Measurements from ENCODE around the gene CCM2. TPM values are rescaled to one million over a fixed set of nuclear protein-coding genes. Genes with fewer than 3 reads are reported as not detected.

Gene CCM2
- total and polyA plus RNA-seq, 7 donors = 28.1 to 54.2 (median 34.1) TPM

DNA sequence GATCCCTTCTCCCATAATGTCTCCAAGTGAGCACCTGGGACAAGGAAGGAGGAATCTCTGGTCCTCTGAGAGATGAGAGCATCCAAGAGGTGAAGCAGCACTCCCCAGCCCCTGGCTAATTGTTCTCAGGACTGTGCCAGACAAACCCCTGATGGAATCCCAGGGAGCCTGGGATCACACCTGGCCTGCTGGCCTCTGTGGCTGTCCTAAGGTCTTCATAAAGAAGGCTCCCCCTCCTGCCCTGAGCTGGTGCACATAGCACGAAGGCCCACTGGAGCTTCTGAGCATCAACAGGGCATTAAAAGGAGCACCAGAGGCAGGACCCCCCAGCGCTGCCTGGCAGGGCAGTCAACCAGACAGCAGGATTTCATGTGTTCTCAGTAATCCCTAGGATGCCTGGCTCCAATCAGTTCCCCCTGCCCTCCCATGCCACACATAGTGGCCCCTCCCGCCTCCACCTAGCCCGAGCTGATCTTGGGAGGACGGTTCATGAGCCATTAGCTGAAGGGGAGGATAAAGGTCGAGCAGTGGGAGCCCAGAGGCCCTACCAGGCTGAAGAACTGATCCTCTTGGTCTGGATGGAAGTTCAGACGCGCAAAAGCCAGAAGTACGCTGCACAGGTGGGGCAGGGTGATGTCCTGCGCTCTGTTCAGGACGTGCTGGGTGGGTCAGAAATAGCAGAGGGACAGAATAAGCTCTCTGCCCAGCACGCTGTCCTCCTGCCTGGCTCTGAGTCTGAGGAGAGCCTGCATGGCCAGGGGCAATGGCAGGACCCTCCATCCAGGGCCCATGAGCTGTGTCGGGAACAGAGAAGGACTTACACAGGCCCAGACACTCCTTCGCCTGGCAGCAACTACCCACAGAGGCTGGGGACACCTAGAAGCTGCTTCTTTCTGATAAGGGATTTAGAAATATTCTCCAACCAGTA lies 103.0 kb downstream of the CCM2 start:
- Histone ChIP-seq H3K9me3 (no peaks in the 10 kb centered on the region), H3K27me3 (no peaks in the 10 kb centered on the region), H3K4me3 (no peak overlapping the region), H3K27ac (no peak overlapping the region), H3K36me3 (peaks cover 78 to 100% (median 88%) of the 10 kb centered on the region in 4 donors), H3K4me1 (peaks cover 0 to 16% (median 15%) of the 10 kb centered on the region in 4 donors)
- WGBS, 2 donors = 84 to 87% methylated on average over 14 of the region's 14 CpGs
- peak; percentile 46 for DNase-seq
- TF ChIP-seq, protein P1, sequence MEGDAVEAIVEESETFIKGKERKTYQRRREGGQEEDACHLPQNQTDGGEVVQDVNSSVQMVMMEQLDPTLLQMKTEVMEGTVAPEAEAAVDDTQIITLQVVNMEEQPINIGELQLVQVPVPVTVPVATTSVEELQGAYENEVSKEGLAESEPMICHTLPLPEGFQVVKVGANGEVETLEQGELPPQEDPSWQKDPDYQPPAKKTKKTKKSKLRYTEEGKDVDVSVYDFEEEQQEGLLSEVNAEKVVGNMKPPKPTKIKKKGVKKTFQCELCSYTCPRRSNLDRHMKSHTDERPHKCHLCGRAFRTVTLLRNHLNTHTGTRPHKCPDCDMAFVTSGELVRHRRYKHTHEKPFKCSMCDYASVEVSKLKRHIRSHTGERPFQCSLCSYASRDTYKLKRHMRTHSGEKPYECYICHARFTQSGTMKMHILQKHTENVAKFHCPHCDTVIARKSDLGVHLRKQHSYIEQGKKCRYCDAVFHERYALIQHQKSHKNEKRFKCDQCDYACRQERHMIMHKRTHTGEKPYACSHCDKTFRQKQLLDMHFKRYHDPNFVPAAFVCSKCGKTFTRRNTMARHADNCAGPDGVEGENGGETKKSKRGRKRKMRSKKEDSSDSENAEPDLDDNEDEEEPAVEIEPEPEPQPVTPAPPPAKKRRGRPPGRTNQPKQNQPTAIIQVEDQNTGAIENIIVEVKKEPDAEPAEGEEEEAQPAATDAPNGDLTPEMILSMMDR (IDR thresholded peaks at IDR 0.05) = no peak
- no peak for TF ChIP-seq EP300 (IDR thresholded peaks at IDR 0.05)
- no peak for TF ChIP-seq POLR2A (IDR thresholded peaks at IDR 0.05)
- no peak for TF ChIP-seq POLR2AphosphoS5 (IDR thresholded peaks at IDR 0.05)
- intact Hi-C loops (cut with DNase I) = no loop called here

DNA sequence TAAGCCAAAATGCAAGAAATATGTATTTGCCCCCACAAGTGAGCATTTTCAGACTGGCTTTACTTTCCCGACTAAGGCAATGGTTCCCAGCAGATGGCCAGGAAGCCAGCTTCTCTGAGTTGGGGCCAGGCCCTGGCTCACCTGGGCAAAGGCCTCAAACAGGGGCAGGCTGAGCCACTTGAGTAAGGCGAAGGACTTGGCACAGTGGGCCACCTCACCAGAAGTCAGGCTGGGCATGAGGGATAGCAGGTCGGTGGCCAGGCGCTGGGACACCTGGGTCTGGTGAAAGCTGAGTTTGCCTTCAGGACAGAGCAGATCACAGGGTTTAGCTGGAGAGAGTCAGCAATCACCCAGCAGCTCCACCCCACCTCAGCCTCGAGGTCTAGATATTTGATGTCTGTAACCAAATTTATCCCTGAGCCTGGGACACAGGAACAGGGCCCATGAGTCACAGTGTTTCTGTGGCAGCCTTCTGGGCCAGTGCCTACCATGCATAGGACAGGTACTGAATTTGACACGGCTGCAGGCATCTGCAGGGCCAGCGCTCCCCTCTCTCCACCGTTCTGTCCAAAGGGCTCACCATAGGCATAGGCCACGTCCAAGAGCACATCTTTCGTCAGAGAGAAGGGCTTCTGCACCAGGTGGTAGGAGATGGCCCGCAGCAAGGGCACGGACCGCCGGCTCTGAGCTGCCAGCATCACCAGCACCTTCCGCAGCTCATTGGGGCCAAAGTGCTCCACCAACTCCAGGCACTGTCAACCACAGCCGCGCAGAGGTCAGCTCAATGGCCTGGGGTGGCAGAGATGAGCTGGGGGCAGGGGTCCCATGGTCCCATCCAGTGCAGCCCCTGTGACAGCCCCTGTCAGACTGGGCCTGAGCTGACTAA lies 104.2 kb downstream of the CCM2 start:
- Histone ChIP-seq H3K27ac (no peak overlapping the region), H3K9me3 (no peaks in the 10 kb centered on the region), H3K4me1 (peaks cover 0 to 28% (median 25%) of the 10 kb centered on the region in 4 donors), H3K4me3 (no peak overlapping the region), H3K27me3 (no peaks in the 10 kb centered on the region), H3K36me3 (peaks cover 86 to 100% (median 94%) of the 10 kb centered on the region in 4 donors)
- WGBS, 2 donors = 92 to 96% methylated on average over 17 of the region's 17 CpGs
- TF ChIP-seq EP300 (IDR thresholded peaks at IDR 0.05) = no peak
- TF ChIP-seq, protein P1 (IDR thresholded peaks at IDR 0.05) = no peak
- TF ChIP-seq POLR2A (IDR thresholded peaks at IDR 0.05) = no peak
- TF ChIP-seq POLR2AphosphoS5 (IDR thresholded peaks at IDR 0.05) = no peak
- no peak for DNase-seq
- intact Hi-C loops (cut with DNase I) = no loop called here

DNA sequence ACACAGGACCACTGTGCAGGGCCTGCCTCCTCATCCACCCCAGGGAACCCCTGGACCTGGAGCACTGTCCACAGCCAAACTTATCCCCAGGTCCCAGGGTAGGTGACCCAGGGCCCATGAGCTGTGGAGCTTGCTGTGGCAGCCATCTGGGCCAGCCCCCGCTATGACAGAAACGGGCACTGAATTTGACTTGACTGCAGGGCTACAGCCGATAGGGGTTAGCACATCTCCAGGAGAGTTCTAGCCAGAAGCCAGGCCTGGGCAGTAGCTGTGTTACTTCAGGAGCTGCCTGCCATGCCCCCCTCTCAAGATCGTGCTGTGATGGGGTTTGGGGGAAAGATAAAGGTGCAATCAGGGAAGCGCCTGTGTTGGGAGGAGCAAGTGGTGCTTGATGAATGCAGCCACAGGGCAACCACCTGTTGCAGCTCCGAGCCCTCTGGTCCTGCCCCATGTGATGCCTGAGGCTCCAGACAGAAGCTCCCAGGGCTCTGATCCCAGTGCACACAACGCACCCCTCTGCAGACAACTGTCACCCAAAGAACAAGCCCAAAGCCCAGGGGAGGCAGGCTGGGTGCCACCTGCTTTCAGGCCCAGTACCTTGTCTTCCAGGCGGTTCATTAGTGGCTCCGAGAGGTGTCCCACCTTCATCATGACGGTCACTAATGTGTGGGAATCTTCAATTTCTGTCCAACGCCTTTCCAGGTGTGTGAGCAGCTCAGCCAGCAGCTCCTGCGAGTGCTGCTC lies 105.0 kb downstream of the CCM2 start:
- Histone ChIP-seq H3K27me3 (no peaks in the 10 kb centered on the region), H3K4me1 (peaks cover 0 to 34% (median 30%) of the 10 kb centered on the region in 4 donors), H3K4me3 (no peak overlapping the region), H3K9me3 (no peaks in the 10 kb centered on the region), H3K36me3 (peaks cover 78 to 95% (median 86%) of the 10 kb centered on the region in 4 donors), H3K27ac (no peak overlapping the region)
- WGBS, 2 donors = 92 to 96% methylated on average over 12 of the region's 12 CpGs
- no peak for DNase-seq
- intact Hi-C loops (cut with DNase I) = no loop called here
- no peak for TF ChIP-seq EP300 (IDR thresholded peaks at IDR 0.05)
- TF ChIP-seq, protein P1 (IDR thresholded peaks at IDR 0.05) = no peak
- no peak for TF ChIP-seq POLR2A (IDR thresholded peaks at IDR 0.05)
- TF ChIP-seq POLR2AphosphoS5 (IDR thresholded peaks at IDR 0.05) = no peak

DNA sequence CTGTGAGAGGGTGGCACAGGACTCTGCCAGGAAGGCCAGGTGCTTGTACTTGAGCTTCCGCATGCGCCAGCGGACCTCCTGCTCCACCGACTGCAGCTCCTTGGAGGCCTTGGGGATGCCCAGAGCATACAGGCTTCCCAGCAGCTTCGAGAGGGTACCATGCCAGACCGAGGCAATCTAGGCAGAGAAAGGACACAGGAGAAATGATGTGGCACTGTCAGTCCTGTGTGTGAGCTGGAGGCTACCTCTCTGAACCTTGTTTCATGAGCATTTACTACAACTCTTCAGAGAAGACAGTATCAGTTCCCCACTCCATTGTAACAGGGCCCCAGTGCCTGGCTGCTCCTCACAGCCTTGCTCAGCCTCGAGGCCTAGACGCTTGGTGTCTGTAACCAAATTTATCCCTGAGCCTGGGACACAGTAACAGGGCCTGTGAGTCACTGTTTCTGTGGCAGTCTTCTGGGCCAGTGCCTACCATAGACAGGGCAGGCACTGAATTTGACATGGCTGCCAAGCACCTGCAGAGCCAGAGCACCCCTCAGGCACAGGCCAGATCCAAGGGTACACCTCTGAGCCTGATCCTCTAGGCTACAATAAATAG lies 105.7 kb downstream of the CCM2 start:
- Histone ChIP-seq H3K27ac (no peak overlapping the region), H3K27me3 (no peaks in the 10 kb centered on the region), H3K4me1 (peaks cover 0 to 41% (median 36%) of the 10 kb centered on the region in 4 donors), H3K4me3 (no peak overlapping the region), H3K9me3 (no peaks in the 10 kb centered on the region), H3K36me3 (peaks cover 72 to 88% (median 79%) of the 10 kb centered on the region in 4 donors)
- intact Hi-C loops (cut with DNase I) = no loop called here
- WGBS, 2 donors = 93% methylated on average over 8 of the region's 8 CpGs
- no peak for DNase-seq
- TF ChIP-seq EP300 (IDR thresholded peaks at IDR 0.05) = no peak
- TF ChIP-seq, protein P1 (IDR thresholded peaks at IDR 0.05) = no peak
- no peak for TF ChIP-seq POLR2A (IDR thresholded peaks at IDR 0.05)
- TF ChIP-seq POLR2AphosphoS5 (IDR thresholded peaks at IDR 0.05) = no peak
